Measurements from ENCODE around the gene ANKK1. TPM values are rescaled to one million over a fixed set of nuclear protein-coding genes. Genes with fewer than 3 reads are reported as not detected.

ANKK1 gene
- polyA plus RNA-seq, 3 donors = 0.07 to 0.09 TPM; not detected in 1

- H3K27me3 Mint-ChIP-seq (ENCODE audit: low read depth in 3 of 3) = peaks cover 5 to 16% (median 8%) of the 10 kb centered on the region in 3 donors
- no peaks in the 10 kb centered on the region for H3K79me2 ChIP-seq (ENCODE audit: insufficient read depth, low read length)
- no peak overlapping the region for H3K4me2 ChIP-seq (replicated peaks; ENCODE audit: extremely low read depth, low read length, poor library complexity, severe bottlenecking)
- no peaks in the 10 kb centered on the region for H3K27me3 ChIP-seq (ENCODE audit: control insufficient read depth in 2 of 2, insufficient read depth in 2 of 2, low read length in 2 of 2)
- no peak overlapping the region for H3K27ac Mint-ChIP-seq
- H3K4me1 Mint-ChIP-seq = no peaks in the 10 kb centered on the region
- no peaks in the 10 kb centered on the region for H3K4me1 ChIP-seq (ENCODE audit: control insufficient read depth in 1 of 2, insufficient read depth in 2 of 2, low read length in 2 of 2)
- intact Hi-C loops (cut with micrococcal nuclease) = no loop called here
- H3K36me3 Mint-ChIP-seq = no peaks in the 10 kb centered on the region
- H3K36me3 ChIP-seq (replicated peaks in 1 of 2; ENCODE audit: control insufficient read depth in 1 of 2, insufficient read depth in 2 of 2, low read length in 2 of 2) = no peaks in the 10 kb centered on the region
- no peak overlapping the region for H3K4me3 Mint-ChIP-seq
- no peak overlapping the region for H3K9ac ChIP-seq (ENCODE audit: insufficient read depth, low read length, poor library complexity, severe bottlenecking)
- DNase-seq = no peak
- TF ChIP-seq CTCF (IDR thresholded peaks at IDR 0.05) = no peak
- H3K9me3 Mint-ChIP-seq = no peaks in the 10 kb centered on the region
- WGBS (ENCODE audit: insufficient coverage) = 85% methylated on average over 4 of the region's 6 CpGs
- no peaks in the 10 kb centered on the region for H4K20me1 ChIP-seq (ENCODE audit: insufficient read depth, low read length)
- H3K4me3 ChIP-seq (replicated peaks in 1 of 3; ENCODE audit: low read depth in 2 of 3, low read length in 3 of 3) = no peak overlapping the region
- H3K9me3 ChIP-seq (replicated peaks in 1 of 2; ENCODE audit: control insufficient read depth in 1 of 2, insufficient read depth in 1 of 2, low read length in 2 of 2) = no peaks in the 10 kb centered on the region
- H3K27ac ChIP-seq (ENCODE audit: low read depth in 1 of 2, low read length in 2 of 2) = no peak overlapping the region
- H2AFZ ChIP-seq (ENCODE audit: insufficient read depth, low read depth, low read length, poor library complexity, severe bottlenecking) = no peak overlapping the region
These were observed 58.5 kb downstream of the ANKK1 start for GRCh38 chr11:113446112-113446511.

GRCh38 chr11:113446938-113447337 is 59.4 kb downstream of the ANKK1 start:
- Histone ChIP-seq H3K27me3 (ENCODE audit: control insufficient read depth in 2 of 2, insufficient read depth in 2 of 2, low read length in 2 of 2) (no peaks in the 10 kb centered on the region), H3K79me2 (ENCODE audit: insufficient read depth, low read length) (no peaks in the 10 kb centered on the region), H3K4me1 (ENCODE audit: control insufficient read depth in 1 of 2, insufficient read depth in 2 of 2, low read length in 2 of 2) (no peaks in the 10 kb centered on the region), H3K4me3 (replicated peaks in 1 of 3; ENCODE audit: low read depth in 2 of 3, low read length in 3 of 3) (no peak overlapping the region), H4K20me1 (ENCODE audit: insufficient read depth, low read length) (no peaks in the 10 kb centered on the region), H3K4me2 (replicated peaks; ENCODE audit: extremely low read depth, low read length, poor library complexity, severe bottlenecking) (no peak overlapping the region), H2AFZ (ENCODE audit: insufficient read depth, low read depth, low read length, poor library complexity, severe bottlenecking) (no peak overlapping the region), H3K9me3 (replicated peaks in 1 of 2; ENCODE audit: control insufficient read depth in 1 of 2, insufficient read depth in 1 of 2, low read length in 2 of 2) (no peaks in the 10 kb centered on the region), H3K36me3 (replicated peaks in 1 of 2; ENCODE audit: control insufficient read depth in 1 of 2, insufficient read depth in 2 of 2, low read length in 2 of 2) (no peaks in the 10 kb centered on the region), H3K27ac (ENCODE audit: low read depth in 1 of 2, low read length in 2 of 2) (no peak overlapping the region), H3K9ac (ENCODE audit: insufficient read depth, low read length, poor library complexity, severe bottlenecking) (no peak overlapping the region)
- peaks cover 5 to 14% (median 8%) of the 10 kb centered on the region in 3 donors for H3K27me3 Mint-ChIP-seq (ENCODE audit: low read depth in 3 of 3)
- H3K27ac Mint-ChIP-seq = no peak overlapping the region
- TF ChIP-seq CTCF (IDR thresholded peaks at IDR 0.05) = no peak
- no peaks in the 10 kb centered on the region for H3K36me3 Mint-ChIP-seq
- no peaks in the 10 kb centered on the region for H3K4me1 Mint-ChIP-seq
- DNase-seq = no peak
- no peaks in the 10 kb centered on the region for H3K9me3 Mint-ChIP-seq
- intact Hi-C loops (cut with micrococcal nuclease) = no loop called here
- 94% methylated on average over 5 of the region's 6 CpGs for WGBS (ENCODE audit: insufficient coverage)
- H3K4me3 Mint-ChIP-seq = no peak overlapping the region

Measured in CD14-positive monocyte (primary cell).